ENCODE results near the gene ACOX1.
"Not testable (repeated sequence)": the region's sequence is repeated elsewhere in the genome, so short reads cannot be mapped to it uniquely, and the experiment has no call there.

ACOX1 gene

DNA sequence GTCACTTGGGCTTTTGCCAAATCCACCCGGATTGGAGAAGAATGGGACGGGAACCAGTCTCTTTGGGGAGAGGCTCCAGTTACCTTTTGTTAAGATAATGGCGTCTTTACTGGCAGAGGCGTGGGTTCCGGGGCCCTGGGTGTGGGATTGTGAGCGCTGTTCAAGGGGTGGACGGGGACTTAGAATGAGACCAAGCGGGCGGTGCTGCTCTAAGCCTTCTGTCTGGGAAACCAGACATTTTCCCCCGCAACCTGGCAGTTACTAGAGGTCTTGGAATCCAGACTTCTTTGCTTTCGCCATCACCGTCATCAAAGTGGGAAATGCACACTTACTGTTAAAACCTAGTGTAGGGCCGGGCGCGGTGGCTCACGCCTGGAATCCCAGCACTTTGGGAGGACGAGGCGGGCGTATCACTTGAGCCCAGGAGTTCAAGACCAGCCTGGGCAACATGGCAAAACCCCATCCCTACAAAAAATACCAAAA is 780 bp upstream of the ACOX1 start:
- no peak for DNase-seq

GRCh38 chr17:75976175-75976848 is 2.7 kb downstream of the ACOX1 start:
- DNase-seq, result no peak

- no peak for DNase-seq
These were observed 3.2 kb downstream of the ACOX1 start for GRCh38 chr17:75975757-75976174.

- not testable (repeated sequence) for DNase-seq
These were observed 3.8 kb downstream of the ACOX1 start for GRCh38 chr17:75975187-75975586.

- DNase-seq, result no peak
These were observed 8.3 kb downstream of the ACOX1 start for GRCh38 chr17:75970626-75971025.

DNA sequence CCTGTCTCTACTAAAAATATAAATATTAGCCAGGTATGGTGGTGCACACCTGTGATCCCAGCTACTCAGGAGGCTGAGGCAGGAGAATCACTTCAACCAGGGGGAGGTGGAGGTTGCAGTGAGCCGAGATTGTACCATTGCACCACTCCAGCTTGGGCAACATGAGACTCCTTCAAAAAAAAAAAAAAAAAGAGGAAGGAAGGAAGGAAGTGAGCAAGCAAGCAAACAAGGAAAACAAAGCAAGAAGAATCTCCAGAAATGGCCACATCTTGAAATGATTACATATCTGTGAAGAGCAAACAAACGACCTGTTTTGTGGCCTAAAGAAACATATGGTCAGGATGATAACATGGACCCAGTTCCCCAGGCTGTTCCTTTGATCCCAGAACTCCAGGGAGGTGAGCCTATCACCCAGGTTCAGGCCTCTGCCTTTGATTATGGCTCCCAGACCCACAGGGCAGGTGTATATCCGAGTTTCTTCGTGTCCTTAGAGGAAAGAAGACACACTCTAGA is 8.9 kb downstream of the ACOX1 start:
- DNase-seq, result no peak

DNA sequence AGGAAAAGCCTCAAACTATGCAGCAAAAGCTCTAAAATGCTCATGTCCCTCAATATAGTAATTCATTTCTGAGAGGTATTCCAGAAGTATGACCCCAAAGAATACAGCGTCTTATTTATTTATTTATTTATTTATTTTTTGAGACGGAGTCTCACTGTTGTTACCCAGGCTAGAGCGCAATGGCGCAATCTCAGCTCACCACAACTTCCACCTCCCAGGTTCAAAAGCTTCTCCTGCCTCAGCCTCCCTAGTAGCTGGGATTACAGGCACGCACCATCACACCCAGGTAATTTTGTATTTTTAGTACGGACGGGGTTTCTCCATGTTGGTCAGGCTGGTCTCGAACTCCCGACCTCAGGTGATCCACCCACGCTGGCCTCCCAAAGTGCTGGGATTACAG is 9.9 kb downstream of the ACOX1 start:
- DNase-seq, result not testable (repeated sequence)

DNA sequence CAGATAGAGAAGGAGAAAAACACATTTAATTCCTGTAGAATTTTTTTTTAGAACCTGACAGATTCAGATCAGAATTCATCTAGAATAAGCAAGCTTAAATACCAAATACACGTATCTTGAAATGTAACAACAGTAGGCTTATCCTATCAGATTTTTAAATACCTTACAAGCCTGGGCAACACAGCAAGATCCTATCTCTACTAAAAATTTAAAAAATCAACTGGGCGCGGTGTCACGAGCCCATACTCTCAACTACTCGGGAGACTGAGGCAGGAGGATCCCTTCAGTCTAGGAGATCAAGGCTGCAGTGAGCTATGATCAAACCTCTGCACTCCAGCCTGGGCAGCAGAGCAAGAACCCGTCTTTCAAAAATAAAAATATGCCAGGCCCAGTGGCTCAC is 13.5 kb downstream of the ACOX1 start:
- no peak for DNase-seq

DNA sequence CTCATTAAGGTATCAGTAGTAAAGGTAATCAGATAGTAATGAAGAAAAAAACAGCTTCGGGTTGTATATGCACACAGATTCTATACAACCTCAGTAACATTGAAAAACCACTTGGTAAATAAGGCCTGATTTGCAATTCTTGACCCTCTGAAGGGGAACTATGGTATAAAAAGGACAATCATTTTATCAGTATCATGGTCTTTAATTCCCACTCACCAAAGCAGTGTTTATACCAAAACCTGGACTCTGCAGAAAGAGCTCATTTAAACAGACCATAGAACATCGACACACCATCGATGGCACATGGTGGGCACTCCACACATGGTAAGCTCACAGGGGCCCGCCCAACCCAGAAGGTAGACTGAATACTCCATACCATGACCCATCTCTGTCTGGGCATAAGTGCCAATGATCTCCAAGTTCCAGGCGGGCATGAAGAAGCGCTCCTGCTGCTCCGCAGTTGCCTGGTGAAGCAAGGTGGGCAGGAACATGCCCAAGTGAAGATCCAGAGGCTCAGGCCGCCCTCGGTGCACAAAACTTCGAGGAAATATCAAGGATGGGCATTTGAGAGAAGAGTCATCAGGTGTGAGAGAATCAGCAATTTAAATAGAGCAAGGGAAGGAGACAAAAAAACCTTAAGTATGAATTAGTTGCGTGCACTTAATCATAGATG is 19.0 kb downstream of the ACOX1 start:
- no peak for DNase-seq

GRCh38 chr17:75959051-75959838 is 19.7 kb downstream of the ACOX1 start:
- DNase-seq, result no peak

GRCh38 chr17:75950855-75951554 is 28.0 kb downstream of the ACOX1 start:
- no peak for DNase-seq

- no peak for DNase-seq
These were observed 28.5 kb downstream of the ACOX1 start for GRCh38 chr17:75950421-75950820.

DNA sequence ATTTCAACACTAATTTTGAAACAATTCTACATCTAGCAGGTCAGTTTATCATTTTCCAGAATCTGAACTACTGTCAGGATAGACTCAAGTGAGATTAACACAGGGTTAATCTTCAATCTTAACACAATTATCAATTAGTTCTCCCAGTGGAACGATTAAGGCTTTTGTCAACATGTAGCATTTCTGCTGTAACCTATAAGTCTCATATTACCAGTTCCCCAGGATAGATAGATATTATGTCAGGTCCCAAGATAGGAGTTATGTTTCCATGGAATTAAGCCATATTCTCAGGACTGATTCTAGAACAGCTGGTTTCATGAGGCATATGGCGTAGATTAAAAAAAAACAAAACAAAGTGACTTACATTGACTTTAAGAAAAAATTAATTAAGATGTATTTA is 33.8 kb downstream of the ACOX1 start:
- no peak for DNase-seq

GRCh38 chr17:75943491-75943890 is 35.5 kb downstream of the ACOX1 start:
- DNase-seq, result no peak

GRCh38 chr17:75942473-75942872 is 36.5 kb downstream of the ACOX1 start:
- DNase-seq, result no peak

GRCh38 chr17:75941442-75941819 is 37.5 kb downstream of the ACOX1 start:
- no peak for DNase-seq

DNA sequence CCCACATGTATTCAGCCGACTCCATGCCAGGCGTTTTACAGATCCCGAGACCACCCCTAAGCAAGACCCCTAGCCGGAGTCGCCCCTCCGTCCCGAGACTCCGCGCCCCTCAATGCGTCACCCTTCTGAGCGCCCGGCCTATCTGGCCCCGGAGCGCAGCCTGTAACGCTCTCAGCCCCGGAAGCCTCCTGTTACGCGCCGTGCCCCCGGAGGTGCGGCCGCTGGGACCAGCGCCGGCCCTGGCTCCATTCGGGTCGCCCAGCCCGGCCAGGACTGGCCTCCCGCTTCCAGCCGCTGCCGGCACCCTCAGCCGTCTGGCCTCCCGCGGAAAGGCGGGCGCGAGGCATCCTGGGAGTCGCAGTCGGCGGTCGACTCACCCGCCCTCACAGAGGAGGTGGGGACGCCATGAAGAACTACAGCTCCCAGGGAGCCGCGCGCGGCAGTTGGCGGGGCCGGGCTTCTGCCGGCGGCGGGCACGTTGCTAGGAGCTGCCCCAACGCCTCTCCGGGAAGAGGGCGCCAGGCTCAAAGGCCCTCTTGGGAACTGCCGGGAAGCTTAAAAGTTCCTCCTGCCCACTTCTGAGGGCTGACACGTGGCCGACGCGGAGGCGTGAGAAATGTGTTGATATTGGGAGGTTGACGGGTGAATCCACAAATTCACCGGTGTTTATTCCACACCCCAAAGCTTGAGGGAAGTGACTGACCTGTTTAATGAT is 38.1 kb downstream of the ACOX1 start, which contains the start of gene FBF1:
TSS of gene FBF1 (minus strand) at position 316 of the 715 bp plus-strand sequence. CDS start 2,893 bp downstream, outside the sequence.
- peak; percentile 88 for DNase-seq

DNA sequence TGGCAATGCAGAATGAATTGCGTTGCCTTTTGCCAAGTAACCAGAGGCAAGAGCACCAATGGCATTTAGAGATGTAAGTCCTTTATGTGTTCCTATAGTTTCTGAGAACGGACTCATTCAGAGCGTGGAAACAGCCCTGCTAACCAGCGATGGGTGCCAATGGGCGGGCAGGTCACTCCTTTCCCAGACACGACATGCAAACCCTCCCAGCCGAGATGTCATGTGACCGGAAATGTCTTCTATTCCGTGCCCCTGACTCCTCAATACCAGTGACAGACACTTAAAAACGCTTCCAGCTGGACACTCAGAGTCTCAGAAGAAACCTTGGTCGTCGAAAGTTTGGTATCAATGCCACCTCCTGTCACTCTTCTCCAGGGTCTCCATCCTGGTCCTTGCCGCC is 41.3 kb downstream of the ACOX1 start:
- no peak for DNase-seq

GRCh38 chr17:75933808-75934207 is 45.2 kb downstream of the ACOX1 start:
- no peak for DNase-seq

DNA sequence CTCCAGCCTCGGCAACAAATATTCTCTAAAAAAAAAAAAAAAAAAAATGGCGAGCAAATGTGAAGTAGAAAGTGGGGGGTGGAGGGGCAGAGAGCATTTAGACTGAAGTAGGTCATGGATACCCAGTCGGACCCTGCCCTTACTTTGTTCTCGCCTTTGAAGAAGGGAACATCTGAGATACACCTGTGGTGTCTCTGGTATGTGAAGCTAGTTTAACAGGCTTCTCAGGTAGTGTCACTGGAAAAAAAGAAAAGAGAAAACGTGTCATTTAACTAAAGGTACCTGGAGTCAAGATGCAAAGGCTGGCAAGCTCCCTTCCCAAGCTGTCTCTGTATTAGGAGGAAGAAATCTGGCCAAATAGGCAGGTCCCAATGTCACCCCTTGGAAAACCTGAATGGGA is 46.1 kb downstream of the ACOX1 start:
- DNase-seq, result no peak

GRCh38 chr17:75931062-75931461 is 47.9 kb downstream of the ACOX1 start:
- DNase-seq, result no peak

DNA sequence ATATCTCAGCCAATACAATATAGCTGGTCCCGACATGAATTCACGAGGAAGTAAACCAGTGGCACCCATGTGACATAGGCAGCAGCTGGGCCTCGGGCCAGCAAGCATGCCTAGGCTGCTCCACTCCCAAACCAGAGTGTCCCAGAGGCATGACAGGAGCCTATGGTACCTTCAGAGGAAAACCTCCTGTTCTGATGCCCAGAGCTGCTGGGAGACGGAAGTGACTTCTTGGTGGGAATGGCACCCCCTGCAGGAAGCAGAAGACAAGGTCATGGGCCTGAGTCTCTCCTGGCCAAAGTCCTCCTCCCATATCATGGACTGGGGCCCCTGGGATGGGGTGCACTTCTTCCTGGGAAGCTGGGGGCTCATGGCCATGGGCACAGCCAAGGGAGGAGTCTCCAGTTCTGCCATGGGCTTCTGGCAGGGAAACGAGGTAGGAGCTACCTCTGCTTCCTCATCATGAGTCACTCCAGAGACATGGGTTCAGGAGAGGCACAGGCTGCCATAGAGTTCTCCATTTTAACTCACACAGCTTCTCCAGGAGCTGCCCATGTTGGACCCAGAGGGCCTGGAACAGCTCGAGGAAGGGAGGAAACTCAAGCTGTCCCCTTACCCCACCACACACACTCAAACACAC is 51.6 kb downstream of the ACOX1 start:
- DNase-seq, result no peak

Measured in stimulated activated CD4-positive, alpha-beta T cell treated with anti-CD3 and anti-CD28 coated beads, Interleukin-1b, Interleukin-23, amount 100 ng/mL, for 48 hours (primary cell).